ENCODE data around the gene UCK2. TPM values are rescaled to one million over a fixed set of nuclear protein-coding genes. Genes with fewer than 3 reads are reported as not detected.
"Not testable (repeated sequence)": the region's sequence is repeated elsewhere in the genome, so short reads cannot be mapped to it uniquely, and the experiment has no call there.

UCK2 gene
- total RNA-seq, 1 donor from 2014 or later: 19.6 TPM

- no peak for TF ChIP-seq CTCF (IDR thresholded peaks at IDR 0.05)
- POLR2A ChIA-PET: no interaction called here
- Mint-ChIP-seq H3K9me3 (peaks cover 5% of the 10 kb centered on the region), H3K27ac (no peak overlapping the region), H3K4me1 (no peaks in the 10 kb centered on the region), H3K4me3 (no peak overlapping the region), H3K36me3 (ENCODE audit: low read depth) (no peaks in the 10 kb centered on the region), H3K27me3 (peaks cover 7% of the 10 kb centered on the region)
- DNase-seq: no peak
- CTCF ChIA-PET: no interaction called here
- no peak for ATAC-seq (ENCODE audit: low read depth)
- intact Hi-C loops (cut with micrococcal nuclease): no loop called here
Observed at GRCh38 chr1:165799387-165799786, 28.0 kb upstream of the UCK2 start.

GRCh38 chr1:165804513-165804912 lies 22.9 kb upstream of the UCK2 start:
- ATAC-seq (ENCODE audit: low read depth); H3K4me1 Mint-ChIP-seq; H3K27ac Mint-ChIP-seq; H3K4me3 Mint-ChIP-seq; H3K9me3 Mint-ChIP-seq; H3K27me3 Mint-ChIP-seq; DNase-seq; POLR2A ChIA-PET; H3K36me3 Mint-ChIP-seq (ENCODE audit: low read depth); intact Hi-C loops (cut with micrococcal nuclease); CTCF ChIA-PET: not testable (repeated sequence)

- POLR2A ChIA-PET: no interaction called here
- no peak overlapping the region for H3K27ac Mint-ChIP-seq
- intact Hi-C loops (cut with micrococcal nuclease): no loop called here
- peaks cover 5% of the 10 kb centered on the region for H3K27me3 Mint-ChIP-seq
- no peak overlapping the region for H3K4me3 Mint-ChIP-seq
- no peak for TF ChIP-seq CTCF (IDR thresholded peaks at IDR 0.05)
- no peaks in the 10 kb centered on the region for H3K36me3 Mint-ChIP-seq (ENCODE audit: low read depth)
- CTCF ChIA-PET: no interaction called here
- H3K4me1 Mint-ChIP-seq: no peaks in the 10 kb centered on the region
- DNase-seq: no peak
- no peaks in the 10 kb centered on the region for H3K9me3 Mint-ChIP-seq
- ATAC-seq (ENCODE audit: low read depth): no peak
Observed at GRCh38 chr1:165807613-165808012, 19.8 kb upstream of the UCK2 start.

- POLR2A ChIA-PET: no interaction called here
- intact Hi-C loops (cut with micrococcal nuclease): no loop called here
- Mint-ChIP-seq H3K4me1 (no peaks in the 10 kb centered on the region), H3K9me3 (peaks cover 3% of the 10 kb centered on the region), H3K27ac (no peak overlapping the region), H3K36me3 (ENCODE audit: low read depth) (no peaks in the 10 kb centered on the region), H3K27me3 (peaks cover 13% of the 10 kb centered on the region), H3K4me3 (no peak overlapping the region)
- DNase-seq: no peak
- ATAC-seq (ENCODE audit: low read depth): no peak
- no peak for TF ChIP-seq CTCF (IDR thresholded peaks at IDR 0.05)
- CTCF ChIA-PET: no interaction called here
Observed at GRCh38 chr1:165815725-165816124, 11.7 kb upstream of the UCK2 start.

GRCh38 chr1:165816157-165816556 lies 11.3 kb upstream of the UCK2 start:
- H3K27me3 Mint-ChIP-seq: peaks cover 13% of the 10 kb centered on the region
- intact Hi-C loops (cut with micrococcal nuclease): no loop called here
- H3K4me3 Mint-ChIP-seq: no peak overlapping the region
- POLR2A ChIA-PET: no interaction called here
- no peaks in the 10 kb centered on the region for H3K36me3 Mint-ChIP-seq (ENCODE audit: low read depth)
- TF ChIP-seq CTCF (IDR thresholded peaks at IDR 0.05): no peak
- ATAC-seq (ENCODE audit: low read depth) (no peak), DNase-seq (no peak)
- peaks cover 3% of the 10 kb centered on the region for H3K9me3 Mint-ChIP-seq
- H3K4me1 Mint-ChIP-seq: no peaks in the 10 kb centered on the region
- no peak overlapping the region for H3K27ac Mint-ChIP-seq
- CTCF ChIA-PET: no interaction called here

- no peak for TF ChIP-seq CTCF (IDR thresholded peaks at IDR 0.05)
- CTCF ChIA-PET: no interaction called here
- Mint-ChIP-seq H3K36me3 (ENCODE audit: low read depth) (no peaks in the 10 kb centered on the region), H3K4me1 (no peaks in the 10 kb centered on the region), H3K4me3 (no peak overlapping the region), H3K27me3 (peaks cover 13% of the 10 kb centered on the region), H3K9me3 (peaks cover 3% of the 10 kb centered on the region), H3K27ac (no peak overlapping the region)
- no peak for ATAC-seq (ENCODE audit: low read depth)
- no peak for DNase-seq
- intact Hi-C loops (cut with micrococcal nuclease): no loop called here
- POLR2A ChIA-PET: no interaction called here
Observed at GRCh38 chr1:165816826-165817497, 10.5 kb upstream of the UCK2 start.
